DND-41 (cell line): ENCODE results near the gene ABL2.

Experiments used
- ATAC-seq: fragments of 200-7000 bp; cut with Tn5 transposase; 3 replicates; pipeline ENCODE4 v1.9.1; 2021; ENCODE audit warnings: low read depth; ENCODE audit not compliant: insufficient read depth
- DNase-seq: peaks from one replicate; pipeline ENCODE4 v3.0.0-alpha.2; 2020
- H2AFZ ChIP-seq: 2 replicates; pipeline ENCODE4 v1.6.0; 2012; ENCODE audit warnings: low read depth, low read length
- H3K27ac ChIP-seq: 2 replicates; pipeline ENCODE4 v1.5.1; 2012; ENCODE audit warnings: low read length, inconsistent platforms
- H3K27me3 ChIP-seq: fragments of 200-600 bp; sonication (generic); 2 replicates; pipeline ENCODE4 v1.6.0; 2012; ENCODE audit warnings: low read length, mild to moderate bottlenecking, inconsistent platforms; ENCODE audit not compliant: insufficient read depth, poor library complexity
- H3K36me3 ChIP-seq: 2 replicates; pipeline ENCODE4 v1.5.1; 2012; ENCODE audit warnings: low read length, inconsistent platforms; ENCODE audit not compliant: insufficient read depth
- H3K4me1 ChIP-seq: 2 replicates; pipeline ENCODE4 v1.5.1; 2012; ENCODE audit warnings: mild to moderate bottlenecking, low read length; ENCODE audit not compliant: insufficient read depth
- H3K4me2 ChIP-seq: 2 replicates; pipeline ENCODE4 v1.6.0; 2012; ENCODE audit warnings: mild to moderate bottlenecking, moderate library complexity, low read length, inconsistent platforms; ENCODE audit not compliant: insufficient read depth
- H3K4me3 ChIP-seq, 2 experiments: fragments of 200-600 bp in 1 of 2; shearing (Covaris generic) in 1 of 2; 2 replicates each; pipeline ENCODE4 v1.5.1; 2012 to 2016; ENCODE audit warnings: inconsistent platforms in 2 of 2, low read length in 2 of 2, mild to moderate bottlenecking in 2 of 2, low read depth in 1 of 2, moderate library complexity in 1 of 2
- H3K79me2 ChIP-seq: 2 replicates; pipeline ENCODE4 v1.6.0; 2012; ENCODE audit warnings: low read length, inconsistent platforms; ENCODE audit not compliant: insufficient read depth
- H3K9ac ChIP-seq: 2 replicates; pipeline ENCODE4 v1.6.0; 2012; ENCODE audit warnings: low read depth, mild to moderate bottlenecking, inconsistent platforms, low read length, moderate library complexity
- H3K9me3 ChIP-seq: 2 replicates; pipeline ENCODE4 v1.5.1; 2012; ENCODE audit warnings: low read length, moderate library complexity, mild to moderate bottlenecking, inconsistent platforms; ENCODE audit not compliant: insufficient read depth, severe bottlenecking
- H4K20me1 ChIP-seq: 2 replicates; pipeline ENCODE4 v1.6.0; 2012; ENCODE audit warnings: low read length; ENCODE audit not compliant: insufficient read depth
- CTCF ChIP-seq: IDR thresholded peaks from 2 replicates; pipeline ENCODE4 v1.5.1; 2012; ENCODE audit warnings: borderline replicate concordance, low read length, moderate library complexity, mild to moderate bottlenecking; ENCODE audit not compliant: poor library complexity, severe bottlenecking; ENCODE audit errors: extremely low read depth
- EZH2 ChIP-seq: IDR thresholded peaks from 3 replicates; pipeline ENCODE4 v1.6.1; 2012; ENCODE audit warnings: borderline replicate concordance, low read depth, mild to moderate bottlenecking, moderate library complexity, low read length, inconsistent platforms; ENCODE audit not compliant: severe bottlenecking

The ABL2 gene

GRCh38 chr1:179190861-179191260 is 38.6 kb downstream of the ABL2 start:
- no peak overlapping the region for H3K27ac ChIP-seq
- TF ChIP-seq CTCF (no peak), EZH2 (no peak)
- ATAC-seq = no peak
- peaks cover 2% of the 10 kb centered on the region; the same call in 1 of the 2 replicates for H3K79me2 ChIP-seq
- no peaks in the 10 kb centered on the region for H3K27me3 ChIP-seq
- no peak overlapping the region for H3K9ac ChIP-seq
- no peaks in the 10 kb centered on the region; the same call in none of the 2 replicates for H4K20me1 ChIP-seq
- no peak overlapping the region for H3K4me2 ChIP-seq
- H3K4me3 ChIP-seq = no peak overlapping the region
- DNase-seq = no peak
- no peaks in the 10 kb centered on the region for H3K4me1 ChIP-seq
- H3K36me3 ChIP-seq = no peaks in the 10 kb centered on the region
- H3K9me3 ChIP-seq = no peaks in the 10 kb centered on the region
- H2AFZ ChIP-seq = no peak overlapping the region

- Histone ChIP-seq H3K4me2 (no peak overlapping the region), H3K4me1 (no peaks in the 10 kb centered on the region), H3K27ac (no peak overlapping the region), H3K9ac (no peak overlapping the region), H3K79me2 (peaks cover 4% of the 10 kb centered on the region; the same call in 1 of the 2 replicates), H2AFZ (no peak overlapping the region), H3K36me3 (no peaks in the 10 kb centered on the region), H3K27me3 (no peaks in the 10 kb centered on the region), H3K4me3 (no peak overlapping the region), H3K9me3 (no peaks in the 10 kb centered on the region), H4K20me1 (no peaks in the 10 kb centered on the region; the same call in 1 of the 2 replicates)
- TF ChIP-seq EZH2 (no peak), CTCF (no peak)
- DNase-seq (no peak), ATAC-seq (no peak)
Observed at GRCh38 chr1:179187735-179188471, 41.6 kb downstream of the ABL2 start.

GRCh38 chr1:179187043-179187442 is 42.4 kb downstream of the ABL2 start:
- TF ChIP-seq EZH2 = no peak
- TF ChIP-seq CTCF = no peak

More at GRCh38 chr1:179187043-179187442, 42.4 kb downstream of the ABL2 start:
- Histone ChIP-seq H3K27ac (no peak overlapping the region), H3K9ac (no peak overlapping the region), H3K4me1 (no peaks in the 10 kb centered on the region), H2AFZ (no peak overlapping the region), H3K4me2 (no peak overlapping the region), H3K79me2 (peaks cover 5% of the 10 kb centered on the region; the same call in 1 of the 2 replicates), H3K9me3 (no peaks in the 10 kb centered on the region), H3K4me3 (no peak overlapping the region), H3K27me3 (no peaks in the 10 kb centered on the region), H3K36me3 (no peaks in the 10 kb centered on the region), H4K20me1 (no peaks in the 10 kb centered on the region; the same call in 1 of the 2 replicates)
- no peak for DNase-seq
- ATAC-seq = no peak
